ENCODE data around the gene SUPT3H.

DNA sequence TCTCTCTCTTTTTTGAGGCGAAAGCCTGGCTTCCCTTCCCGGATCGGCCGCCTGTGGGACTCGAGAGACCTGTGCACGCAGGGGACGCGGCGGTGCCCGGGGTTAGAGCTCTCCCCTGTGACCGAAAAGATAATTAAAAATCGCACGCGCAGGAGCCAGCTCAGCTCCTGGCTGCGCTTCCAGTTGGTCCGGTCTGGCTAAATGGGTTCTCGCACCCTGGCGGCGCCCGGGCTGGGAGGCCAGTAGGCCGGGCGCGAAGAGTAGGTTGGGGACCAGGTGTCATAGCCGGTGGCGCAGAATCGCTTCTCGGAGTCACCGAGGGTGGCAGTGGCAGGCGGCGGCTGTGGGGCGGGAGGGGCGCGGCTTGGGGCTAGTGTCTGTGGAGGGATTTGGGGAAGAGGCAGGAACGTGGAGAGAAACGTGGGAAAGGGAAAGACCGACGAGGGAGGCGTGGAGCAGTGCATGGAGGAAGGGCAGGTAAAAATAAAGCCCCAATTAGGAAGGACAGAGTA is 41.9 kb upstream of the SUPT3H start:
- TF ChIP-seq, protein P1, sequence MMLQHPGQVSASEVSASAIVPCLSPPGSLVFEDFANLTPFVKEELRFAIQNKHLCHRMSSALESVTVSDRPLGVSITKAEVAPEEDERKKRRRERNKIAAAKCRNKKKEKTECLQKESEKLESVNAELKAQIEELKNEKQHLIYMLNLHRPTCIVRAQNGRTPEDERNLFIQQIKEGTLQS (CRISPR knock-in tag; IDR thresholded peaks at IDR 0.05): no peak
- TF ChIP-seq, protein P2, sequence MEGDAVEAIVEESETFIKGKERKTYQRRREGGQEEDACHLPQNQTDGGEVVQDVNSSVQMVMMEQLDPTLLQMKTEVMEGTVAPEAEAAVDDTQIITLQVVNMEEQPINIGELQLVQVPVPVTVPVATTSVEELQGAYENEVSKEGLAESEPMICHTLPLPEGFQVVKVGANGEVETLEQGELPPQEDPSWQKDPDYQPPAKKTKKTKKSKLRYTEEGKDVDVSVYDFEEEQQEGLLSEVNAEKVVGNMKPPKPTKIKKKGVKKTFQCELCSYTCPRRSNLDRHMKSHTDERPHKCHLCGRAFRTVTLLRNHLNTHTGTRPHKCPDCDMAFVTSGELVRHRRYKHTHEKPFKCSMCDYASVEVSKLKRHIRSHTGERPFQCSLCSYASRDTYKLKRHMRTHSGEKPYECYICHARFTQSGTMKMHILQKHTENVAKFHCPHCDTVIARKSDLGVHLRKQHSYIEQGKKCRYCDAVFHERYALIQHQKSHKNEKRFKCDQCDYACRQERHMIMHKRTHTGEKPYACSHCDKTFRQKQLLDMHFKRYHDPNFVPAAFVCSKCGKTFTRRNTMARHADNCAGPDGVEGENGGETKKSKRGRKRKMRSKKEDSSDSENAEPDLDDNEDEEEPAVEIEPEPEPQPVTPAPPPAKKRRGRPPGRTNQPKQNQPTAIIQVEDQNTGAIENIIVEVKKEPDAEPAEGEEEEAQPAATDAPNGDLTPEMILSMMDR (CRISPR knock-in tag; IDR thresholded peaks at IDR 0.05): peak; percentile 75
- TF ChIP-seq ZNF607 (CRISPR knock-in tag; IDR thresholded peaks at IDR 0.05; ENCODE audit: borderline replicate concordance) (no peak), TAF1 (CRISPR knock-in tag; IDR thresholded peaks at IDR 0.05) (no peak), KLF16 (CRISPR knock-in tag; IDR thresholded peaks at IDR 0.05) (no peak), ZNF672 (CRISPR knock-in tag; IDR thresholded peaks at IDR 0.05) (no peak), KDM5A (IDR thresholded peaks at IDR 0.05; ENCODE audit: borderline replicate concordance, low read length) (no peak), EZH2 (conservative IDR thresholded peaks at IDR 0.05; ENCODE audit: low read depth, low read length) (0 out of 2 replicates have a peak, but pooled peaks have one; percentile 4), POLR2A (IDR thresholded peaks at IDR 0.05; ENCODE audit: insufficient read depth in 1 of 2, low read depth in 2 of 2, low read length in 2 of 2) (no peak), EP300 (IDR thresholded peaks at IDR 0.05; ENCODE audit: low read depth in 2 of 2, low read length in 2 of 2) (no peak), EP300 (CRISPR knock-in tag; IDR thresholded peaks at IDR 0.05; ENCODE audit: borderline replicate concordance) (no peak), POLR2AphosphoS2 (IDR thresholded peaks at IDR 0.05; ENCODE audit: low read depth, low read length) (no peak), CAMTA2 (CRISPR knock-in tag; IDR thresholded peaks at IDR 0.05; ENCODE audit: borderline replicate concordance) (no peak)
- TF ChIP-seq, protein P3, sequence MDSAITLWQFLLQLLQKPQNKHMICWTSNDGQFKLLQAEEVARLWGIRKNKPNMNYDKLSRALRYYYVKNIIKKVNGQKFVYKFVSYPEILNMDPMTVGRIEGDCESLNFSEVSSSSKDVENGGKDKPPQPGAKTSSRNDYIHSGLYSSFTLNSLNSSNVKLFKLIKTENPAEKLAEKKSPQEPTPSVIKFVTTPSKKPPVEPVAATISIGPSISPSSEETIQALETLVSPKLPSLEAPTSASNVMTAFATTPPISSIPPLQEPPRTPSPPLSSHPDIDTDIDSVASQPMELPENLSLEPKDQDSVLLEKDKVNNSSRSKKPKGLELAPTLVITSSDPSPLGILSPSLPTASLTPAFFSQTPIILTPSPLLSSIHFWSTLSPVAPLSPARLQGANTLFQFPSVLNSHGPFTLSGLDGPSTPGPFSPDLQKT (CRISPR knock-in tag; IDR thresholded peaks at IDR 0.05; ENCODE audit: borderline replicate concordance): no peak
- TF ChIP-seq, protein P4, sequence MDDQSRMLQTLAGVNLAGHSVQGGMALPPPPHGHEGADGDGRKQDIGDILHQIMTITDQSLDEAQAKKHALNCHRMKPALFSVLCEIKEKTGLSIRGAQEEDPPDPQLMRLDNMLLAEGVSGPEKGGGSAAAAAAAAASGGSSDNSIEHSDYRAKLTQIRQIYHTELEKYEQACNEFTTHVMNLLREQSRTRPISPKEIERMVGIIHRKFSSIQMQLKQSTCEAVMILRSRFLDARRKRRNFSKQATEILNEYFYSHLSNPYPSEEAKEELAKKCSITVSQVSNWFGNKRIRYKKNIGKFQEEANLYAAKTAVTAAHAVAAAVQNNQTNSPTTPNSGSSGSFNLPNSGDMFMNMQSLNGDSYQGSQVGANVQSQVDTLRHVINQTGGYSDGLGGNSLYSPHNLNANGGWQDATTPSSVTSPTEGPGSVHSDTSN (CRISPR knock-in tag; IDR thresholded peaks at IDR 0.05; ENCODE audit: borderline replicate concordance): no peak

Measured in HepG2 (cell line).